HL-60 (cell line): Measurements from ENCODE around the gene AIPL1.

Experiments used
- DNase-seq, 2 experiments: peaks; one replicate each; pipeline ENCODE4 v3.0.0-alpha.2; 2010 to 2020; ENCODE audit warnings: low read depth in 1 of 2, low spot score in 1 of 2
- H3K27ac ChIP-seq: fragments of 250-450 bp; sonication (Bioruptor Pico); replicated peaks from 2 replicates; pipeline ENCODE4 v1.5.1; 2020; ENCODE audit warnings: mild to moderate bottlenecking, moderate library complexity
- H3K27me3 ChIP-seq: fragments of 250-450 bp; sonication (Bioruptor Pico); 2 replicates; pipeline ENCODE4 v1.5.1; 2021; ENCODE audit warnings: mild to moderate bottlenecking, moderate library complexity; ENCODE audit not compliant: insufficient read depth, poor library complexity, severe bottlenecking
- H3K4me3 ChIP-seq: replicated peaks from 2 replicates; pipeline ENCODE4 v1.5.1; 2011; ENCODE audit warnings: mild to moderate bottlenecking, control low read depth, low read length; ENCODE audit not compliant: insufficient read depth
- CTCF ChIP-seq: IDR thresholded peaks from one replicate; pipeline ENCODE4 v1.5.1; 2011; ENCODE audit warnings: low read length, control low read depth, inconsistent platforms; ENCODE audit not compliant: insufficient read depth
- GABPA ChIP-seq: IDR thresholded peaks from 2 replicates; pipeline ENCODE4 v1.6.1; 2012; ENCODE audit warnings: low read depth
- POLR2AphosphoS5 ChIP-seq: IDR thresholded peaks from 2 replicates; pipeline ENCODE4 v1.6.1; 2012; ENCODE audit warnings: low read depth
- REST ChIP-seq: IDR thresholded peaks from 2 replicates; pipeline ENCODE4 v1.6.1; 2012; ENCODE audit warnings: low read depth; ENCODE audit not compliant: insufficient replicate concordance
- SPI1 ChIP-seq: IDR thresholded peaks from 2 replicates; pipeline ENCODE4 v1.6.1; 2012; ENCODE audit warnings: low read depth, mild to moderate bottlenecking, borderline replicate concordance

The AIPL1 gene

DNA sequence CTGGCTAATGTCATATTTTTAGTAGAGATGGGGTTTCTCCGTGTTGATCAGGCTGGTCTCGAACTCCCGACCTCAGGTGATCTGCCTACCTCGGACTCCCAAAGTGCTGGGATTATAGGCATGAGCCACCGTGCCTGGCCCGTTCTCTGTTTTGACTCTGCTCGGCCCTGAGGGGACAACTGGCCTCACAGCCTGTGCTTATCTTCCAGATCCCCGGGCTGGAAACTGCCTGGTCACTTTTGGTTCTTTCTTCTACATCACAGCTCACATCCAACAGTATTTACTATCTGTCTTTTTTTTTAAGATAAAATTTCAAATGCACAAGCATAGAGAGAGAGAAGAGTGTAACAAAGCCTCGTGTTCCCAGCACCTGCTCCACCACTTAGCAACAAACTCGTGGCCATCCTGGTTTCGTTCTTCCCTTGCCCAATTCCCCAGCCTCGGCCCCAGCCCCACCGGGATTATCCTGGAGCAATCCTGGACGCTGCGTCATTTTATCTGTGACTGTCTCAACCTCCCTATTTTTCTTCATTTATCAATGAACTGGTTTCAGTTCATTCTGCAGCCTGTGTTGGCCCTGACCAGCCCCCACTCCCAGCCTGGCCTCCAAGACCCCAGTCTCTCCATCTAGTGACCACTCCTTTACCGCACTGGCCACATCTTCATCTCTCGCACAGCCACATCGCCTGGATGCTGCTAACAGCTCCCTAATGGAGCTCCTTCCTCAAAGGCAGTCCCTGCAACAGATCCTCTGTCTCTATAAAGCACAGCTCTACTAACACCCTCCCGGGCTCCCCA lies 30.5 kb upstream of the AIPL1 start:
- Histone ChIP-seq H3K4me3 (no peak overlapping the region), H3K27me3 (no peaks in the 10 kb centered on the region), H3K27ac (no peak overlapping the region)
- DNase-seq, result no peak
- TF ChIP-seq GABPA (no peak), SPI1 (no peak), POLR2AphosphoS5 (no peak), CTCF (no peak), REST (no peak)

DNA sequence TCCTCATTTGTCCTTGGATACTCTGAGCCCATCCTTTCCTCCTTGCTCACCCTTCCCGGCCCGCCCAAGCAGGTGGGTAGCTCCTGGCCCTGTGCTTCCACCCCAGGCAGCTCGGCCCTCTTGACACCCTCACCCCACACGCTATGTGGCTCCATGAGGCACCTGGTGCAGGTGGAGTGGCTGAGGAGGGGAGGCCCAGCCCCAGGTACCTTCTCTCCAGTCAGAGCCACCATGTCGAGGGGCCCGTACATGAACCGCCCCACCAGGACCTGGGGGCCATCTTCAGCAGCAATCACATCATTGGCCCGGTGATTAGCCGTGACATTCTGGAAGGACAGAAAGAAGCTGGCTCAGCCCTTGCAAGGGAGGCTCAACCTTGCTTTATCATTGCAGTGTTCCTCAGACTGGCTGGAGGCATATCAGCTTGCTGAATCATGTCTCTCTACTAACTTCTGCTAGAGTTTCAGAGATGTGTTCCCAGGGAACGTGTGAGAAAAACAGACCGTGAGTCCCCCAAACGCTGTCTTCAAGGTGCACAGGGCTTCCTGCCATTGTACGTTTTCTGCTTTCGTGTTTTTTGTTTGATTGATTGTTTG lies 29.6 kb upstream of the AIPL1 start:
- Histone ChIP-seq H3K4me3 (no peak overlapping the region), H3K27me3 (no peaks in the 10 kb centered on the region), H3K27ac (no peak overlapping the region)
- no peak for TF ChIP-seq GABPA
- no peak for TF ChIP-seq SPI1
- no peak for TF ChIP-seq POLR2AphosphoS5
- no peak for DNase-seq

- Histone ChIP-seq H3K27me3 (no peaks in the 10 kb centered on the region), H3K4me3 (no peak overlapping the region), H3K27ac (no peak overlapping the region)
- TF ChIP-seq POLR2AphosphoS5 (no peak), GABPA (no peak), REST (no peak), SPI1 (no peak), CTCF (no peak)
- no peak for DNase-seq
These were observed 28.9 kb upstream of the AIPL1 start for GRCh38 chr17:6463616-6464445.

GRCh38 chr17:6462692-6463091 lies 27.8 kb upstream of the AIPL1 start:
- no peak overlapping the region for H3K27ac ChIP-seq
- no peak for DNase-seq
- no peak overlapping the region for H3K4me3 ChIP-seq

More at GRCh38 chr17:6462692-6463091, 27.8 kb upstream of the AIPL1 start:
- no peaks in the 10 kb centered on the region for H3K27me3 ChIP-seq
- no peak for TF ChIP-seq SPI1
- no peak for TF ChIP-seq POLR2AphosphoS5
- no peak for TF ChIP-seq REST
- no peak for TF ChIP-seq GABPA
- no peak for TF ChIP-seq CTCF
